ENCODE measurements around the gene SCAP.
"Not testable (repeated sequence)": the region's sequence is repeated elsewhere in the genome, so short reads cannot be mapped to it uniquely, and the experiment has no call there.

Gene SCAP

DNA sequence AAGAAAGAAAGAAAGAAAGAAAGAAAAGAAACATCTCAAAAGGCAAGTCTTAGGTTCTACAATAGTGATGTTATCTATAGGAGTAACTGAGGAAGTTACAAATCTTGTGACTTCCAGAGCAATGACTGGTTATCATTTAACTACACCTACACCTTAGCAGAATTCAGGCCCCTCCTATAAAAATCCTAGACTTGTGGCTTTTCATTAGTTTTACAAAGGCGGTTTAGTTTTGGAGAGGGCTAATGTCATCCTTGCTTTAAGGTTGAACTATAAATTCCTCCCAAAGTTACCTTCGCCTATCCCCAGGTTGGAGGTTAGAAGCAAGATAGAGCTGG lies 4.1 kb upstream of the SCAP start:
- DNase-seq, result no peak

DNA sequence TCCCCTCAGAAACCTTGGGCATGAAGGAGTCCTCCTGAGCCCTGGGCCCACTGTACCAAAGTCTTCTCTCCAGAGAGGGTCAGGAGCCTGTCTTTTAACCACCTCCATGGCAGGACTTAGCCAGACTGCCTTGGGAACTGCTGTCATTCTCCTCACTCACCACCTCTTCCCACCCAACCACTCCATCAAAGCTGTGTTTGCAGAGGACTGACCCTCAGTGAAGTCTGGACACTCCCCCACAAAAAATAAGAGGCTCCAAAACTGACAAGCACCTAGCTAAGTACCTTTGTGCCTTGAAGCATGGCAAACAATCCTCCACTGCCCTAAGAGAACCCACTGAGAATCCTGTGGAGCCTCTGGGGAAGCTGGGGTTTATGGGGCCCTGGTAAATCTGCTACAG lies 2.3 kb upstream of the SCAP start:
- DNase-seq, result no peak

DNA sequence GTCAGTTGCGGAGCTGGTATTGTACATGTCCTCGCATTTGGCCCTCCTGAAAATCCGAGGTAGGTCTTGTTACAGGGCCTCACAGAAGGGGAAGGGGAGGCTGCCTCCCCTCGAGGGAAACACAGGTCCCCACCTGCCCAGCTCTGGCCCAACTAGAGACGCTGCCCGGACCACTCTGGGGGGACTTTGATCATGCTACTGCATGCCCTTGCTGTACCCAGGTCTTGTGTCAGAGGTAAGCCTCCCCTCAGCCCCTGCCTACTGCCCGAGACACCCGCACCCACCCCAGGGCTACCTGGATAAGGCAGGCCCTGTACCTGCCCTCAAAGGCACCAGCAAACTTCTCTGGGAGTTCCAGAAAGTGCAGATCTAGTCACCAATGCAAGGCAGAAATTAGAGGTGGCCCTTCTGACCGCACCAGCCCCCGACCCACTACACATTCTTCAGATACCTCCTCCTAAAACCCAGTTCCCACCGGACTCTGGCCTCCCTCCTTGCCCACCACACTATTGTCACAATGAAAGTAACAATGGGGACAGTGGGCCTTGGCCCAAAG lies 981 bp upstream of the SCAP start:
- no peak for DNase-seq

DNA sequence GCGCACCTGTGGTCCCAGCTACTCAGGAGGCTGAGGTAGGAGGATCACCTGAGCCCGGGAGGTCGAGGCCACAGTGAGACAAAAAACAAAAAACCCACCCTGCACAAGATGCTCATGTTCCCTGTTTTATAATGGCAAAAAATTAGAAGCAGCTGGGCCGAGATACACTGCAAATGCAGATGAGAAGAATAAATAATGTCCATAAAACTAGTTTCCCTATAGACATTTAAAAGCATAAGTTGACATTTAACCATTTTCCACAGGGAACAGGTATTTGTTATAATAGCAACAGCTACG lies 537 bp upstream of the SCAP start:
- DNase-seq, result no peak

DNA sequence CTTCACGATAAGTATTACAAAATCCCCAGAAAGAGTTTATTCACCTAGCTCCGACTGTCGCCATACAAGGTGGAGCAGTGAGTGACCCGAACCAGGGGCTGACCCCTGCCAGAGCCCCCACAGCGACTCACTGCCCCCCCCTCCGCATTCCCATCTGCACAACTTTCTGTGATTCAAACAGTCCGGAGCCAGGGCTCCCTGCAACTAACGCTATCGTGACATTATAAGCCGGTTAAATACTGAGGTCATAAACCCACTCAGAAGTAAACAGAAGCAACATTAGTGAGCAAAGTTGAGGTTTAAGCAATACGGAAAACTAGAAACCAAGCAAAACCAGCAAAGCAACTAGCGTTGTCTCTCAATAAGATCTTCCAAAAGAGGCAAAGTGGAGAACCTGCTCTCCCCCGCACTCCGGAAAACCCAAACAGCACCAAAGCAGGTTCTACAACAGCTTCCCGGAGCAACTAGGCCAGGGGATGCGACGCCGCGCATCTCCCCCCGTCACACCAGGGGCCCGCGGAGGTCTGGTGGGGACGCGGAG lies 642 bp downstream of the SCAP start:
- DNase-seq, result no peak

DNA sequence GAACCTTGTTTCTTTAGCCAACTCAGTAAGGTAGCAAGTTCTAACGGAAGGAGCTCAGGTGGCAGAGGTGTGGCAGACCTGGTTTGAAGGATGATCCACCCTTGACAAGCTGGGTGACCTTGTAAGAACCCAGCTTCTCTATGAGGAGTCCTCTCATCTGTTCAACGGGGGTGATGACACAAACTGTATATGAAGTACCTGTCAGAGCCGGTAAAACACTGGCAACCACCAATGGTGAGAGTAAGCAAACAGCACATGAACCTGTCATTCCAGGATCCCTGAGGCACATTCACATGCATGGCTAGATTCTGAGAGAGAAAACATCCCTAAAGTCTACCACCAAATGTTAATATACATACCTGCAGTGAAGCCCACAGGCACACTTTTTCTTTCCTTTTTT lies 2.4 kb downstream of the SCAP start:
- DNase-seq, result no peak

DNA sequence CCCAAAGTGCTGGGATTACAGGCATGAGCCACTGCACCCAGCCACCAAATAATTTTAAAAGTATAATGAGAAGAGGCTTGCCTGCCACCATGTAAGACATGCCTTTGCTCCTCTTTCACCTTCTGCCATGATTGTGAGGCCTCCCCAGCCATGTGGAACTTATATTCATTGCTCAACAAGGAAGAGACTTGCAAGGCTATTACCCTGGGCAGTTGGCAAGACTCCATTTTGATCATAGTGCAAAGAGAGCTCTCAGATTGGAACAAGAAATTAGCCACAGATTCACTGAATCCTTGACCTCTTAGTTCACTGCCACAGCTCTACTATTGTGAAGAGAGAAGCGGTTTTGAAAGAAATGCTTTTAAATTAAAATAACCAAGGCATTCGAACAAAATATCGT lies 6.1 kb downstream of the SCAP start:
- no peak for DNase-seq

DNA sequence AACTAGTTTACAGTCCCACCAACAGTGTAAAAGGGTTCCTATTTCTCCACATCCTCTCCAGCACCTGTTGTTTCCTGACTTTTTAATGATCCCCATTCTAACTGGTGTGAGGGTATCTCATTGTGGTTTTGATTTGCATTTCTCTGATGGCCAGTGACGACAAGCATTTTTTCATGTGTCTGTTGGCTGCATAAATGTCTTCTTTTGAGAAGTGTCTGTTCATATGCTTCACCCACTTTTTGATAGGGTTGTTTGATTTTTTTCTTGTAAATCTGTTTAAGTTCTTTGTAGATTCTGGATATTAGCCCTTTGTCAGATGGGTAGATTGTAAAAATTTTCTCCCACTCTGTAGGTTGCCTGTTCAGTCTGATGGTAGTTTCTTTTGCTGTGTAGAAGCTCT lies 7.4 kb downstream of the SCAP start:
- DNase-seq, result not testable (repeated sequence)

DNA sequence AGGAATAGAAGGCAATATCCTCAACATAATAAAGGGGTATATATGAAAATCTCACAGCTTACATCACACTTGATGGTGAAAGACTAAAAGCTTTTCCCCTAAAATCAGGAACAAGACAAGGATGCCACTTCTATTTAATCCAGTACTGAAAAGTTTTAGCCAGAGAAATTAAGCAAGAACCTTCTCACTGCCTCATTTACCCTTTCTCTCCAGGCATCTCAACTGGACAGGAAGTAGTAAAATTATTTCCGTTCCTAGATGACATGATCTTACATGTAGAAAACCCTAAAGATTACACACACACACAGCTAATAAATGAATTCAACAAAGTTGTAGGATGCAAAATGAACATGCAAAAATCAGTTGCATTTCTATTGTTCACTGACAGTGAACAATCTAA lies 11.2 kb downstream of the SCAP start:
- no peak for DNase-seq

DNA sequence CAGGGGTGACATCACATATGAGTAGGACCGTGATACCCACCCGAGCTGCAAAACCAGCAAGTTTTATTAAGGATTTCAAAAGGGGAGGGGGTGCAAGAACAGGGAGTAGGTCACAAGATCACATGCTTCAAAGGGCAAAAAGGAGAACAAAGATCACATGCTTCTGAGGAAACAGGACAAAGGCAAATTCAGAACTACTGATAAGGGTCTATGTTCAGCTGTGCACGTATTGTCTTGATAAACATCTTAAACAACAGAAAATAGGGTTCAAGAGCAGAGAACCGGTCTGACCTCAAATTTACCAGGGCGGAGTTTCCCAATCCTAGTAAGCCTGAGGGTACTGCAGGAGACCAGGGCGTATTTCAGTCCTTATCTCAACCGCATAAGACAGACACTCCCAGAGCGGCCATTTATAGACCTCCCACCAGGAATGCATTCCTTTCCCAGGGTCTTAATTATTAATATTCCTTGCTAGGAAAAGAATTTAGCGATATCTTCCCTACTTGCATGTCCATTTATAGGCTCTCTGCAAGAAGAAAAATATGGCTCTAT lies 16.1 kb downstream of the SCAP start:
- not testable (repeated sequence) for DNase-seq

DNA sequence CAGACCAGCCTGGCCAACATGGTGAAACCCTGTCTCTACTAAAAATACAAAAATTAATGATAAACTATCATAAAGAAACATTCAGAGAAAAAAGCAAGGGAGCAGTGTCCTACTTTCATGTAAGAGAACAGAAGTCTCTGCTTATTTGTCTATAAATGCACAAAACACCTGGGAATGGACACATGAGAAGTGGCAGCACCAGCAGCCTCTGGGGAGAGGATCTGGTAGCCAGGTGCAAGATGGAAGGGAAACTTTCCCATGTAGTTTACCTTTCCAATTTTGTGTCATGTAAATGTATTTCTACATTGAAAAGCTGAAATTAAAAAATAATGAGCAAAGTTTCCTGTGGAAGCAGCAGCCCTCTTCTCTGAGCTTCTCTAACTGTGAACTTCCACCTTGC lies 18.8 kb downstream of the SCAP start:
- no peak for DNase-seq

DNA sequence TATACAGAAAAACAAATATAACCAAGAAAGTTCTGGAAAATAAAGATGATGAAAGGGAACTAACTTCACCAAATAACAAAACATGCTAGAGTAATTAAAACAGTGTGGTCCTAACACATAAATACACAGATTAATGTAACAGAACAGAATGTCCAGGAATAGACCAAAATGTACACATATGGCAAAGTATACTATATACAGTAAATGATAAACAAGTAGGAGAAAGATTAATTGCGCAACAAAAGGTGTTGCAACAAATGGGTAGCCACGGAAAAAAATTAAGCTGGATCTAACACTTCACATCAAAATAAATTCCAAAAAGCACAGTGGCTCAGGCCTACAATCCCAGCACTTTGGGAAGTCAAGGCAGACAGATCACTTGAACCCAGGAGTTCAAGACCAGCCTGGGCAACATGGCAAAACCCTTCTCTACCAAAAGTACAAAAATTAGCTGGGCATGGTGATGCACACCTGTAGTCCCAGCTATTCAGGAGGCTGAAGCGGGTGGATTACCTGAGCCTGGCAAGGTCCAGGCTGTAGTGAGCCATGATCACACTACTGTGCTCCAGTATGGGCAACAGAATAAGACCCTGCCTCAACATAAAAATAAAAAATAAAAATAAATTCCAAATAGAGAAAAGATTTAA lies 19.8 kb downstream of the SCAP start:
- no peak for DNase-seq

DNA sequence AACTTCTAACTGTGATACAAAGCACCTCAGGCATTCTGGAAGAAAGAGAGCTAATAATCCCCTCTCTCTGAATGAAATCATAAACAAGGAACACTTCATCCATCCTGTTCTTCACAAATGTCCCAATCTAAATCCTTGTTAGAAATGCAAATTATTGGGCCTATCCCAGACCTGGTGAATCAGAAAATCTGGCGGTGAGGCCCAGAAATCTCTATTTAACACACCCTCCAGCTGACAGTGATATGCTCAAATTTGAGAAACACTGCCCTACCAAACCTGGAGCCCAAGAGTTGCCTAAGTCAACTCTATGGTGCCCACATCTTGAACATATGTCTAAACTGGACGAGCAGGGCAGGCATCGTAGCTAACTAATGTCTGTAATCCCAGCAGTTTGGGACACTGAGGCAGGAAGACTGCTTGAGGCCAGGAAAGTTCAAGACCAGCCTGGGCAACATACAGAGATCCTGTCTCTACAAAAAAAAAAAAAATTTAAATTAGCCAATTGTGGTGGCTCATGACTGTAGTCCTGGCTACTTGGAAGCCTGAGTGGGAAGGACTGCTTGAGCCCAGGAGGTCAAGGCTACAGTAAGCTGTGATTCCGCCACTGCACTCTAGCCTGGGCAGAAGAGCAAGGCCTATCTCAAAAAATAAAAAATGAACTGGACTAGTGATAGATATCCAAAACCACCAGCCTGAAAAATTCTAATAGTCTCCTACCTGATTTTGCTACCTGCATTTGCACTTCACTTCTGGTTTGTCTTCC lies 23.1 kb downstream of the SCAP start:
- no peak for DNase-seq

DNA sequence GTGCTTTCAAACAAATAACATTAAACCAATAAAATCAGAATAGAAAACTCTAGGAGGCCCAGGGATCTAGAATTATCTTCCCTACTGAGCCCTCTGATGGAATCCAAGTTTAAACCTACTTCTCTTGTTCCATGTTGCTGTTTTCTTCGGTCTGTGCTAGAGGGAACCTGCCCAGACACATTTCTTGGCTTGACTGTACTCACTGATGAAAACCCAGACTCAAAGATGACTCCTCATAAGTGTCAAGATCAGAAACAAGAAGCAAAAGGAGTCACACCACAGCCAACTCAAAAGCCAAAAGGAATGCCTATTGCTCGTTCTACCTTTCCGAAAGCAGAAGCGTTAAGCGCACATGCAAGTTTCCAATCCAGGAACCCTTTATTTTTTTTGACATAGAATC lies 31.6 kb downstream of the SCAP start:
- DNase-seq, result no peak

DNA sequence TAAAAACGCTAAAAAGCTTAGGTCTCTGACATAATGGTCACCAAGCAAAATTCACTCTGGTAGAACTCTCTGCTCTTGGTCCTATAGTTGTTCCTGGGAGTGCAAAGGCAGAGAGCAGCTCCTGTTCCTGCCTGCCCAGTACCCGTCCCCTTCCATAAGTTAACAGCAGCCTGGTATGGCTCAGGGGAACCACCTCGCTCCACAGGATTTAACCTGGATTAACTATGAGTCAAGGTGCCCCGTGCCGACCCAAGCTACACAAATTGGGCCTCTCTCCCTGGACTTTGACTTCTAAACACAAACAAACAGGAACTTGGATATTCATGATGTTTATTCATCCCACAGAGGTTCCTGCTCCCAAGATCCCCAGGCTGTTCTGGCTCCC lies 32.1 kb downstream of the SCAP start:
- no peak for DNase-seq

DNA sequence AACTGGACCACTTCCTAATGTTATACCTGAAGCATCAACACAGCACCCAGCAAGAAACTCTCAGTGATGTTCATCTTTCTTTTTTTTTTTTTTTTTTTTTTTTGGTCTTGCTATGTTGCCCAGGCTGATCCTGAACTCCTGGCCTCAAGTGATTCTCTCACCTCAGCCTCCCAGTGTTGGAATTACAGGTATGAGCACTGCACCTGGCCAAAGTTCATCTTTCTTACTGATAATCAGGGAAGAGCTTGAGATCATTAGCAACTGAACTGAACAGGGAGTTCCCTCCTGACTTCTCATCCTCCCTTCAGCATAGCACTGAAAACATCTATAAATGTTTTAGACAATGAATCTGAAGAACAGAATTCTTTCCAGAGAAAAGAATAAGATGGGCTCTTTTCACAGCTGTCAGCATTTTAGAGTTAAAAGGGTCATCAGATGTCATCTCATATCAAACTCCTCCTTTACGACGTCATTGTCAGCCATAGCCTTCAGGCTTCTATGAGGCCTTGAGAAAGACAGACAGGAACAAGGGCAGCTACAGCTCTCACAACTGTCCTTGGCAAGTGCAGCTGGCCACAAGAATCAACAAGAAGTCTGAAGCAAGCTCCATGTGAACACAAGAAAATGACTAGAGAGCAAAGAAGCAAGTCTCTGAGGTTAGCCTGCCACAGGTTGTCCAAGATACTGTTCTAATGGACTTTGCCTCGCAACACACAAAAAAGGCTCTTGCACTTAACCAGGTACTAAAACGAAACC lies 33.8 kb downstream of the SCAP start:
- DNase-seq, result no peak

DNA sequence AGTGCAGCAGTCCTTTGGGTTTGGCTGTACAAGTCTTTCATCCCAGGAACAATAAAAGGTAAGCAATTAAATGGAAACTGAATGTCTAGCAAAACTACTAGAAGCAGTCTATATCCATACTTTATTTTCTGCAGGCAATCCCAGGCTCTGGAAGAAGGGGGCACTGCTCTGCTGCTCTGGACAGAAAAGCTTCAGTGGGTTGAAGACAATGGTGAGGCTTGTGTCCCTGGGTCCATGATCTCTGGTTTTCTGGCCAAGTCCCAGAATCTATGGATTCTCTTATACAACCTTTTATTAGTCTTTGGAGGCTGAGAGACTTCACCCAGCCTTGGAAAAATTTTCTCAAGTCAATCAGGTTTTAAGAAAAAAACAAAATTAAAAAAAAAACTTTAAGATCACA lies 35.6 kb downstream of the SCAP start:
- DNase-seq, result no peak

DNA sequence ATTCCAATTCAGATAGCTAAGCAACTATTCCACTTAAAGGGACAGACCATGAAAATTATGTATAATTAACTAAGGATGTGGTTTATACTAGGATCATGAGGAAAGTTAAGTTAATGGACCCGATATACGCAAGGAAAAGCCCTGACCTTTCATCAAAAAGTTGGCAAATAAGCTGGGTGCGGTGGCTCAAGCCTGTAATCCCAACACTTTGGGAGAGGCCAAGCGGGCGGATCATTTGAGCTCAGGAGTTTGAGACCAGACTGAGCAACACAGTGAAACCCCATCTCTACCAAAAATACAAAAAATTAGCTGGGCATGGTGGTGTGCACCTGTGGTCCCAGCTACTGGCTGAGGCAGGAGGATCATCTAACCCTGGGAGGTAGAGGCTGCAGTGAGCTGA lies 39.6 kb downstream of the SCAP start:
- DNase-seq, result no peak

DNA sequence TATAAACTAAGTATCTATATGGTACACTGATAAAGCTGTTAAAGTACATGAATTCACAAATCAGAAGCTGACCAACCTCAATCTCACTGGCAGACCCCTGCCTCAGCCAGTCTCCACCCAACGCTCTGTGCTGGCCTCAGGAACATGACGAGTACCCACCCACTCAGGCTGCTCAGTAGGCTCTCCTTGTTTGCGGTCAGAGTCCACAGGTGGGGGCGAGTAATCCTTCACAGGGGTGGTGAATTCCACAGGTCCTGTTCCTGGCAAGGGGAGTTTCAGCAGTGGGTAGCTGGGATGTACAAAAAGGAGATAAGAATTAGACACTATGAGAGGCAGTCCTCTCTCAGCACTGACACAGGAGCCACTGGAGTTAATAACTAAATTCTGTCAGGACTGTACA lies 40.9 kb downstream of the SCAP start:
- DNase-seq, result no peak

DNA sequence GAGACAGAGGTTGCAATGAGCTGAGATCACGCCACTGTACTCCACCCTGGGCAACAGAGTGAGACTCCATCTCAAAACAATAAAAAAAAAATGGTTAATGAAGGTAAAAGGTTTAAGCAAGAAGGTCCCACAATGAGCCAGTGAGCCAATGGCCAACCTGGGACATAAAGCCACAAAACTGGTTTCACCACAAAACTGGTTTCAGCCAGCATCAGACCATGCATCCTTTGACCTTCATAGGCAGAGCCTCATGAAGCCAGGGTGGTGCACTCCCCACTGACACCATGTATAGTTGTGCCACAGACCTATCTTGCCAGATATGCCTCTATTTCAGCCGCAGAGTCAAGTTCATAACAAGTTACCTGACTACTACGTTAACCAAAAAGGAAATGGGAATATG lies 41.9 kb downstream of the SCAP start:
- DNase-seq, result no peak

DNA sequence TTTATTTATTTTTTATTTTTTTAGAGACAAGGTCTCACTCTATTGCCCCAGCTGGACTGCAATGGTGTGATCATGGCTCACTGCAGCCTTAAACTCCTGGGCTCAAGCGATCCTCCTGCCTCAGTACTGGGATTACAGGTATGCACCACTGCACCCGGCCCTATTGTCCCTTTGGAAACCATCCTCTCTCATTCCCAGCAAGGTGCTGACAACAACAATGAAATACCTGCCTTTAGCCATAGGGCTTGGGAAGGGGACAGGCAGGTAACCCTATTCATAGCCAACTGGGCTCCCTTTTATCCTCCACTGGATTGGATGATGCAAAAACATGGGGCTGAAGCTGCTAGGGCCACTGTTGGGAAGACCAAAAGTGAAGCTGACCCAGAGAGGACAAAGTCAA lies 43.1 kb downstream of the SCAP start:
- DNase-seq, result no peak

DNA sequence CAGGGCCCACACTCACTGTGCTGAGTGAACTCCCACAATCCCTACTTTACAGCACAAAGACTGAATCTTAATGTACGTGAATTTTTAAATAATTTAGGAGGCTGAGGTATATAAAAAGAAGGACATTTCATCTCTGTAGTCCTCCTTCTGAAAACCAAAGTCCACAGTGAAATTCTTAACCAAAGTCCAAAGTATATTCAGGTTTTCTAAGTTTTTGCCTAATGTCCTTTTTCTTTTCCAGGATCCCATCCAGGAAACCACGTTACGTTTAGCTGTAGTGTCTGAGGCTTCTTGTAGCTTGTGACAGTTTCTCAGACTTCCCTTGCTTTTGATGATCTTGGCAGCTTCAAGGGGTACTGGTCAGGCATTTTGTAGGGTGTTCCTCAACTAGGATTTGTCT lies 44.5 kb downstream of the SCAP start:
- DNase-seq, result no peak

DNA sequence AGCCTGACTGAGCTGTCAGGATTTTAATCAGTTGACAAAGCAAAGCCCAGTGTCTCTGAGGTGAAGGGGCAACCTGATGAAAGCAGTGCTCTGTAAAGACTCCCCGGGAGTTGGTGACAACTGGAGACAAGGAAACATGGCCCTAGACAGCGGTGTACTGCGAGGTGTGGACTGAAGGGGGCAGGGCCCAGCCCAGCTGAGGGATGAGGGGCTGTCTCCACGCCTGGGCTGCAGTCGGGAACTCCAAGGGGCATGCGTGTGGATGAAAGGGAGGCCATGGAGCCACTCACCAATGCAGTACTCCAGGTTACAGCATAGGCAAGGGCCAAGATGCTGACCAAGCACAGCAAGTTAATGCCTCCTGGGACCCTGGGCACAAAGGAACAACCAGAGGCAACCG lies 45.1 kb downstream of the SCAP start:
- no peak for DNase-seq

Measured in NCI-H187 treated with DMSO at 0.1 percent for 48 hours (cell line).